Calu3 (cell line): ENCODE results near the gene APEX1. TPM values are rescaled to one million over a fixed set of nuclear protein-coding genes. Genes with fewer than 3 reads are reported as not detected.

ENCODE experiments used
- BruUV-seq: library from RNA; stranded (reverse); fragments of 400-500 nt; replicated peaks from 2 replicates; lab custom pipeline; 2021; lab: Mats Ljungman, UMichigan
- CTCF ChIA-PET: fragments of 300-600 bp; sonication (Branson Sonifier 250); formaldehyde crosslinking; loops from one replicate; lab custom pipeline; 2022; ENCODE audit warnings: antibody characterized with exemption; lab: Charles Lee
- DNase-seq: peaks from one replicate; pipeline ENCODE4 v3.0.0; 2022
- H3K27ac Mint-ChIP-seq: one replicate; pipeline ENCODE4 v1.8.0; 2022; ENCODE audit warnings: mixed read lengths; ENCODE audit not compliant: unreplicated experiment
- H3K27me3 Mint-ChIP-seq: one replicate; pipeline ENCODE4 v1.8.0; 2022; ENCODE audit warnings: mixed read lengths; ENCODE audit not compliant: unreplicated experiment
- H3K36me3 Mint-ChIP-seq: one replicate; pipeline ENCODE4 v1.8.0; 2022; ENCODE audit warnings: mild to moderate bottlenecking, moderate library complexity, mixed read lengths; ENCODE audit not compliant: insufficient read depth, unreplicated experiment
- H3K4me1 Mint-ChIP-seq: one replicate; pipeline ENCODE4 v1.8.0; 2022; ENCODE audit warnings: mild to moderate bottlenecking, low read depth, mixed read lengths; ENCODE audit not compliant: unreplicated experiment
- H3K4me3 Mint-ChIP-seq: one replicate; pipeline ENCODE4 v1.8.0; 2022; ENCODE audit warnings: mild to moderate bottlenecking, low read depth, moderate library complexity, mixed read lengths; ENCODE audit not compliant: unreplicated experiment
- H3K9me3 Mint-ChIP-seq: one replicate; pipeline ENCODE4 v1.8.0; 2022; ENCODE audit warnings: low read depth, mixed read lengths; ENCODE audit not compliant: unreplicated experiment
- intact Hi-C: fragments of 100-400 bp; cut with micrococcal nuclease; formaldehyde crosslinking; loops from one replicate; pipeline ENCODE4 v1.10.0; 2022; ENCODE audit not compliant: unreplicated experiment
- total RNA-seq: library from RNA; stranded (reverse); gene quantifications from 2 replicates; pipeline ENCODE4 v1.2.3, GENCODE V29; 2022
- TF ChIP-seq, protein P1 (sequence below): fragments of 200-600 bp; IDR thresholded peaks from one replicate; pipeline ENCODE4 v1.8.0; 2022; ENCODE audit warnings: antibody characterized with exemption; ENCODE audit not compliant: unreplicated experiment

APEX1 gene
- total RNA-seq, 1 experiment from 2014 or later = 205 TPM

DNA sequence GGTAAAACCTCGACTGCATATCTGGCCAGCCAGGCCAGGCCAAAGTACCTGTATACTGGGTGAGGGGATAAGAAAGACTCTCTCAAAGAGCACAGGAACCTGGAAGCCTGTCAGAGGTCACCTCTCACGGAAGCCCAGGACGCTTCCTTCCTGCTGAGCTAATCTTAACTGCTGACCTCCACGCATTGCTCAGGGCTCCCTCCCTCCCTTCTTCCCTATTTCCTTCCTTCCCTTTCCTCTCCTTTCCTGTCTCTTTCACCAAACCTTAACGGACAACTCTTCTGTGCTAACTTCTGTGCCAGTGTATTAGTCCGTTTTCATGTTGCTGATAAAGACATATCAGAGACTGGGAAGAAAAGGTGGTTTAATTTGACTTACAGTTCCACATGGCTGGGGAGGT, 35.5 kb downstream of the APEX1 start:
- Mint-ChIP-seq H3K27ac (no peak overlapping the region), H3K4me3 (no peak overlapping the region), H3K4me1 (peaks cover 28% of the 10 kb centered on the region), H3K9me3 (peaks cover under 1% of the 10 kb centered on the region), H3K27me3 (no peaks in the 10 kb centered on the region), H3K36me3 (no peaks in the 10 kb centered on the region)
- intact Hi-C loops = no loop called here
- CTCF ChIA-PET = no interaction called here
- DNase-seq = no peak
- no TSS peak for BruUV-seq
- TF ChIP-seq, protein P1, sequence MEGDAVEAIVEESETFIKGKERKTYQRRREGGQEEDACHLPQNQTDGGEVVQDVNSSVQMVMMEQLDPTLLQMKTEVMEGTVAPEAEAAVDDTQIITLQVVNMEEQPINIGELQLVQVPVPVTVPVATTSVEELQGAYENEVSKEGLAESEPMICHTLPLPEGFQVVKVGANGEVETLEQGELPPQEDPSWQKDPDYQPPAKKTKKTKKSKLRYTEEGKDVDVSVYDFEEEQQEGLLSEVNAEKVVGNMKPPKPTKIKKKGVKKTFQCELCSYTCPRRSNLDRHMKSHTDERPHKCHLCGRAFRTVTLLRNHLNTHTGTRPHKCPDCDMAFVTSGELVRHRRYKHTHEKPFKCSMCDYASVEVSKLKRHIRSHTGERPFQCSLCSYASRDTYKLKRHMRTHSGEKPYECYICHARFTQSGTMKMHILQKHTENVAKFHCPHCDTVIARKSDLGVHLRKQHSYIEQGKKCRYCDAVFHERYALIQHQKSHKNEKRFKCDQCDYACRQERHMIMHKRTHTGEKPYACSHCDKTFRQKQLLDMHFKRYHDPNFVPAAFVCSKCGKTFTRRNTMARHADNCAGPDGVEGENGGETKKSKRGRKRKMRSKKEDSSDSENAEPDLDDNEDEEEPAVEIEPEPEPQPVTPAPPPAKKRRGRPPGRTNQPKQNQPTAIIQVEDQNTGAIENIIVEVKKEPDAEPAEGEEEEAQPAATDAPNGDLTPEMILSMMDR = no peak

DNA sequence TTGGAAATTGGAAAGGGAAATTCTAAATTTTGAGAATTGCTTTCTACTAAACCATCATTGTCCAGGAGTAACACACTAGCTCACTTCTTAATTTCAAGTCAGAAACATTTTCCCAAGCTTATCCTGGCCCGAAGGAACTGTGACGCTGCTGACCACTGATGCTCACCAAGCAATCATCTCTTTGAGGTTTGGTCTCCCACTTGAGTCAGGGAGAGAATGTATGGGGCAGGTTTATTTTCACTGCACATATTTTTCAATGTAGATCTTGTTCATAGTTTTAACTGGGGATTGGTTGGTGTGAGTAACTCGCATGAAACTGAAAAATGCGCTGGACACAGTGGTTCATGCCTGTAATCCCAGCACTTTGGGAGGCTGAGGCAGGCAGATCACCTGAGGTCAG, 37.5 kb downstream of the APEX1 start:
- TF ChIP-seq, protein P1 = no peak
- H3K4me1 Mint-ChIP-seq = peaks cover 34% of the 10 kb centered on the region
- no peak for DNase-seq
- intact Hi-C loops = no loop called here
- no peak overlapping the region for H3K27ac Mint-ChIP-seq
- H3K36me3 Mint-ChIP-seq = no peaks in the 10 kb centered on the region
- H3K9me3 Mint-ChIP-seq = peaks cover 4% of the 10 kb centered on the region
- no peaks in the 10 kb centered on the region for H3K27me3 Mint-ChIP-seq
- no peak overlapping the region for H3K4me3 Mint-ChIP-seq
- BruUV-seq = no TSS peak
- CTCF ChIA-PET = no interaction called here

DNA sequence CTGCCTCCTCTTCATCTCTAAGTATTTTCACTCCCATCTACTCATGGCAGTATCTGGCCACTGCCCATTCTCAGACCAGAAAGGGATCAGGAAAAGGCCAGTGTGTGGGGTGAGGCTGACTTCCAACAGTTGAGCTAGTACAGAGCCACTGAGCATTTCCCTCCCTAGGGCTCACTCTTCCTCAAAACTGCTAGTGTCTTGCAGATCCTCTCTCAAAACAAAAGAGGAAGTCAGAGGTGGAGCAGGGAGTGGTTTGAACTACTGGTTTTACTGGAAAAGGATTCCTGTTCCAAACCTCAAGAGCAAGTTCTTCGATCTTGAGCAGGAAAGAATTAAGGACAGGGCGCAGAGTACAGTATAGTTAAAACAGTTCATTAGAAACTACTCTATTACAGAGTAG, 38.6 kb downstream of the APEX1 start:
- no peak overlapping the region for H3K27ac Mint-ChIP-seq
- CTCF ChIA-PET = no interaction called here
- intact Hi-C loops = no loop called here
- peaks cover 4% of the 10 kb centered on the region for H3K9me3 Mint-ChIP-seq
- no peak for DNase-seq
- no TSS peak for BruUV-seq
- no peaks in the 10 kb centered on the region for H3K36me3 Mint-ChIP-seq
- TF ChIP-seq, protein P1 = no peak
- H3K27me3 Mint-ChIP-seq = no peaks in the 10 kb centered on the region
- H3K4me3 Mint-ChIP-seq = no peak overlapping the region
- peaks cover 37% of the 10 kb centered on the region for H3K4me1 Mint-ChIP-seq

DNA sequence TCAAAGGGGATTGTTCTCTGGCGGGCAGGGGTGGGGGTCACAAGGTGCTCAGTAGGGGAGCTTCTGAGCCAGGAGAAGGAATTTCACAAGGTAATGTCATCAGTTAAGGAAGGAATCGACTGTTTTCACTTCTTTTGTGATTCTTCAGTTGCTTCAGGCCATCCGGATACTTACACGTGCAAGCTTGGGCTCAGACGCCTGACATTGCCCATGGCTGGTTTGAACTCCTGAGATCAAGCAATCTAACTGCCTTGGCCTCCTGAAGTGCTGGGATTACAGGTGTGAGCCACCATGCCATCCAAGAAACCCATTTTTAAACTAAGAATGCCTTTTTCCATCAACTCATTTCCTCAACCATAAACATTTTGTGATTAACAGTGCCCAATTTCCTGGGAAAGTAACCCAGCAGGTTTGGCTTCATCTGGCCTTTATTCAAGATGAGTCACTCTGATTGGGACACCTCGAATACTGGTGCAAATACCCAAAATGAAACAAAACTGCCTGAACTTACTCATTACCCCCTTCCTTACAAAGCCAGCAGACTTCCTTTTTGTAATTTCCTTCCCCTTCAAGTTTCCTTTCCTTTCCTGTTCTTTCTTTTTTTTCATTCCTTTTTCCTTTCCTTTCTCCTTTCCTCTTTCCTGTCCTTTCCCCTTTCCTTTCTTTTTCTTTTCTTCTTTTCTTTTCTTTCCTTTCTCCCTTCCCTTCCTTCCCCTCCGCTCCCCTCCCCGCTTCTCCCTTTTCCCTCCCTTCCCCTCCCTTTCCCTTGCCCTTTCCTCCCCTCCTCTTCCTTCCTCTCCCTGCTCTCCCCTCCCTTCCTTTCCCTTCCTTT, 40.1 kb downstream of the APEX1 start:
- DNase-seq = peak; percentile 44
- TF ChIP-seq, protein P1 = no peak
- intact Hi-C loops = no loop called here
- Mint-ChIP-seq H3K36me3 (no peaks in the 10 kb centered on the region), H3K9me3 (peaks cover 4% of the 10 kb centered on the region), H3K27me3 (no peaks in the 10 kb centered on the region), H3K4me1 (peaks cover 36% of the 10 kb centered on the region), H3K4me3 (no peak overlapping the region), H3K27ac (peak overlapping the region; percentile 29)
- BruUV-seq = no TSS peak
- CTCF ChIA-PET = no interaction called here
